H1 (cell line): ENCODE data around the gene BBIP1. TPM values are rescaled to one million over a fixed set of nuclear protein-coding genes. Genes with fewer than 3 reads are reported as not detected.

ENCODE experiments used
- CTCF ChIA-PET: fragments of 300-600 bp; sonication (Branson Sonifier 250); formaldehyde crosslinking; loops from one replicate; lab custom pipeline; 2021; ENCODE audit not compliant: partially characterized antibody; lab: Charles Lee
- POLR2A ChIA-PET: fragments of 300-600 bp; sonication (Branson Sonifier 250); formaldehyde crosslinking; loops from one replicate; lab custom pipeline; 2021; ENCODE audit warnings: inconsistent platforms; ENCODE audit not compliant: partially characterized antibody; lab: Charles Lee
- DNase-seq, 2 experiments: peaks; one replicate each; pipeline versions ENCODE4 v3.0.0 to v3.0.0-alpha.2; 2010 to 2022; ENCODE audit warnings: low spot score in 2 of 2, low read depth in 1 of 2, mixed read lengths in 1 of 2
- FAIRE-seq: peaks from 2 replicates; lab custom pipeline; 2011; peaks lifted over from hg19 to GRCh38; lab: Jason Lieb, UNC
- H2AFZ ChIP-seq: 2 replicates; pipeline ENCODE4 v1.8.1; 2012; ENCODE audit warnings: low read length, inconsistent platforms
- H2AK5ac ChIP-seq: 2 replicates; pipeline ENCODE4 v1.6.1; 2013; ENCODE audit warnings: low read depth, low read length
- H2BK120ac ChIP-seq: replicated peaks from 2 replicates; pipeline ENCODE3; 2013; ENCODE audit warnings: low read depth, low read length, inconsistent platforms
- H2BK12ac ChIP-seq: 2 replicates; pipeline ENCODE4 v1.6.1; 2013; ENCODE audit warnings: low read depth, low read length
- H2BK15ac ChIP-seq: 2 replicates; pipeline ENCODE4 v1.6.1; 2013; ENCODE audit warnings: low read length
- H2BK20ac ChIP-seq: 2 replicates; pipeline ENCODE4 v1.6.1; 2013; ENCODE audit warnings: low read length
- H2BK5ac ChIP-seq: 2 replicates; pipeline ENCODE4 v1.6.1; 2013; ENCODE audit warnings: low read depth, low read length
- H3K14ac ChIP-seq: 2 replicates; pipeline ENCODE4 v1.6.1; 2013; ENCODE audit warnings: inconsistent platforms; ENCODE audit not compliant: insufficient read length
- H3K18ac ChIP-seq: 2 replicates; pipeline ENCODE4 v1.6.1; 2013; ENCODE audit warnings: low read length; ENCODE audit errors: extremely low read depth
- H3K23ac ChIP-seq: 2 replicates; pipeline ENCODE4 v1.6.1; 2013; ENCODE audit warnings: inconsistent platforms; ENCODE audit not compliant: insufficient read length
- H3K23me2 ChIP-seq: 2 replicates; pipeline ENCODE4 v1.6.1; 2013; ENCODE audit warnings: low read depth, low read length
- H3K27ac ChIP-seq: 2 replicates; pipeline ENCODE4 v1.6.1; 2011; ENCODE audit warnings: low read depth, low read length, inconsistent platforms
- H3K27me3 ChIP-seq, 4 experiments: replicated peaks in 1 of 4; 1 replicate in 1 of 4; 2 replicates in 3 of 4; pipeline versions ENCODE4 v1.6.1 to v1.8.1; 2011 to 2013; ENCODE audit warnings: low read length in 3 of 4, mild to moderate bottlenecking in 3 of 4, inconsistent platforms in 2 of 4, mixed read lengths in 2 of 4, moderate library complexity in 1 of 4; ENCODE audit not compliant: control insufficient read depth in 3 of 4, insufficient read depth in 3 of 4; ENCODE audit errors: extremely low read depth in 1 of 4
- H3K36me3 ChIP-seq, 4 experiments: 2 replicates each; pipeline versions ENCODE4 v1.6.1 to v1.8.1; 2011 to 2013; ENCODE audit warnings: mild to moderate bottlenecking in 4 of 4, low read length in 3 of 4, moderate library complexity in 2 of 4, control low read depth in 1 of 4, inconsistent platforms in 1 of 4; ENCODE audit not compliant: insufficient read depth in 4 of 4, control insufficient read depth in 2 of 4
- H3K4ac ChIP-seq: replicated peaks from 2 replicates; pipeline ENCODE3; 2013; ENCODE audit warnings: low read length, low read depth, mixed read lengths, inconsistent platforms; ENCODE audit not compliant: insufficient read length
- H3K4me1 ChIP-seq, 4 experiments: replicated peaks in 1 of 4; 1 replicate in 1 of 4; 2 replicates in 3 of 4; pipeline versions ENCODE4 v1.6.1 to v1.8.1; 2011 to 2013; ENCODE audit warnings: low read length in 3 of 4, inconsistent platforms in 2 of 4, mixed read lengths in 1 of 4; ENCODE audit not compliant: insufficient read depth in 4 of 4, control insufficient read depth in 3 of 4
- H3K4me2 ChIP-seq, 2 experiments: 2 replicates each; pipeline versions ENCODE4 v1.6.1 to v1.8.1; 2011 to 2013; ENCODE audit warnings: low read depth in 2 of 2, low read length in 2 of 2, control low read depth in 1 of 2, inconsistent platforms in 1 of 2, mild to moderate bottlenecking in 1 of 2; ENCODE audit not compliant: insufficient read depth in 1 of 2
- H3K4me3 ChIP-seq, 4 experiments: fragments of 200-600, 300-600 bp in 1 of 4; sonication (generic), shearing (Covaris generic), sonication (Bioruptor Twin) in 1 of 4; 2 replicates each; pipeline versions ENCODE4 v1.5.1 to v1.8.1; 2011 to 2016; ENCODE audit warnings: low read length in 4 of 4, low read depth in 3 of 4, control low read depth in 2 of 4, inconsistent platforms in 2 of 4, mild to moderate bottlenecking in 2 of 4, mixed read lengths in 1 of 4, moderate library complexity in 1 of 4; ENCODE audit not compliant: insufficient read depth in 2 of 4; ENCODE audit errors: extremely low read depth in 1 of 4
- H3K56ac ChIP-seq: replicated peaks from 2 replicates; pipeline ENCODE3; 2013; ENCODE audit warnings: low read depth, mild to moderate bottlenecking, mixed read lengths, low read length, inconsistent platforms; ENCODE audit not compliant: insufficient read length
- H3K79me1 ChIP-seq: 2 replicates; pipeline ENCODE4 v1.6.1; 2013; ENCODE audit warnings: low read depth, low read length, control low read depth
- H3K79me2 ChIP-seq, 2 experiments: 2 replicates each; pipeline versions ENCODE4 v1.6.1 to v1.8.1; 2012 to 2013; ENCODE audit warnings: low read length in 2 of 2, mild to moderate bottlenecking in 2 of 2, inconsistent platforms in 1 of 2; ENCODE audit not compliant: insufficient read depth in 2 of 2, control insufficient read depth in 1 of 2
- H3K9ac ChIP-seq, 4 experiments: replicated peaks in 1 of 4; 1 replicate in 1 of 4; 2 replicates in 3 of 4; pipeline versions ENCODE4 v1.6.1 to v1.8.1; 2011 to 2013; ENCODE audit warnings: low read depth in 3 of 4, low read length in 3 of 4, control low read depth in 2 of 4, mild to moderate bottlenecking in 2 of 4, moderate library complexity in 2 of 4, inconsistent platforms in 1 of 4; ENCODE audit errors: extremely low read depth in 1 of 4
- H3K9me3 ChIP-seq, 2 experiments: 2 replicates each; pipeline versions ENCODE4 v1.6.1 to v1.8.1; 2012 to 2013; ENCODE audit warnings: mild to moderate bottlenecking in 2 of 2, moderate library complexity in 2 of 2, control low read depth in 1 of 2, inconsistent platforms in 1 of 2, low read depth in 1 of 2, low read length in 1 of 2, mixed read lengths in 1 of 2; ENCODE audit not compliant: insufficient read depth in 2 of 2
- H4K20me1 ChIP-seq, 2 experiments: replicated peaks in 1 of 2; 2 replicates each; pipeline versions ENCODE3 to v1.8.1; 2011 to 2013; ENCODE audit warnings: inconsistent platforms in 2 of 2, low read length in 2 of 2, mild to moderate bottlenecking in 1 of 2; ENCODE audit not compliant: insufficient read depth in 2 of 2, control insufficient read depth in 1 of 2
- H4K5ac ChIP-seq: 2 replicates; pipeline ENCODE4 v1.6.1; 2013; ENCODE audit warnings: low read length, low read depth, mixed read lengths, inconsistent platforms; ENCODE audit not compliant: insufficient read length
- H4K8ac ChIP-seq: 2 replicates; pipeline ENCODE4 v1.8.0; 2013; ENCODE audit warnings: mild to moderate bottlenecking, moderate library complexity, low read length, inconsistent platforms; ENCODE audit not compliant: insufficient read depth; ENCODE audit errors: extremely low read depth
- H4K91ac ChIP-seq: replicated peaks from 2 replicates; pipeline ENCODE3; 2013; ENCODE audit warnings: low read length, mixed read lengths, inconsistent platforms; ENCODE audit not compliant: insufficient read length
- ASH2L ChIP-seq: fragments of 200-600, 300-600 bp; sonication (generic); IDR thresholded peaks from one replicate; pipeline ENCODE4 v1.7.1; 2017; ENCODE audit warnings: low read length
- CBX5 ChIP-seq: fragments of 300-800, 300-1000 bp; sonication (generic); IDR thresholded peaks from 2 replicates; pipeline ENCODE4 v1.7.1; 2016; ENCODE audit warnings: antibody characterized with exemption, low read length, low read depth
- CTBP2 ChIP-seq: IDR thresholded peaks from 2 replicates; pipeline ENCODE4 v1.7.0; 2011; ENCODE audit warnings: borderline replicate concordance, mild to moderate bottlenecking, moderate library complexity, mixed read lengths, low read length; ENCODE audit not compliant: insufficient read depth, insufficient read length
- EP300 ChIP-seq, 2 experiments: IDR thresholded peaks; 1 replicate in 1 of 2; 2 replicates in 1 of 2; pipeline ENCODE4 v1.6.1; 2011 to 2012; ENCODE audit warnings: low read depth in 2 of 2, low read length in 2 of 2, mild to moderate bottlenecking in 2 of 2, borderline replicate concordance in 1 of 2, inconsistent platforms in 1 of 2, moderate library complexity in 1 of 2
- MAFK ChIP-seq: IDR thresholded peaks from 2 replicates; pipeline ENCODE4 v1.6.1; 2012; ENCODE audit warnings: low read depth, mild to moderate bottlenecking, improper control_type of control experiment, low read length
- NANOG ChIP-seq: IDR thresholded peaks from 2 replicates; pipeline ENCODE4 v1.6.1; 2011; ENCODE audit warnings: low read length, low read depth, mild to moderate bottlenecking, inconsistent platforms; ENCODE audit not compliant: insufficient read depth, poor library complexity, severe bottlenecking
- POLR2A ChIP-seq, 2 experiments: IDR thresholded peaks; 1 replicate in 1 of 2; 2 replicates in 1 of 2; pipeline ENCODE4 v1.6.1; 2011; ENCODE audit warnings: low read depth in 2 of 2, low read length in 2 of 2, mild to moderate bottlenecking in 2 of 2; ENCODE audit errors: control extremely low read depth in 1 of 2
- RBBP5 ChIP-seq: IDR thresholded peaks from 2 replicates; pipeline ENCODE4 v1.7.1; 2012; ENCODE audit warnings: low read depth, mild to moderate bottlenecking, inconsistent platforms, low read length, moderate library complexity, borderline replicate concordance
- SIRT6 ChIP-seq: IDR thresholded peaks from one replicate; pipeline ENCODE4 v1.7.1; 2012; ENCODE audit warnings: low read length, inconsistent platforms
- SIX5 ChIP-seq: IDR thresholded peaks from 2 replicates; pipeline ENCODE4 v1.6.1; 2011; ENCODE audit warnings: mild to moderate bottlenecking, low read depth, low read length
- WGBS, 2 experiments: shearing (Covaris generic) in 1 of 2; methylation state at CpG; one replicate each; pipeline versions ENCODE4 v1.1.6 to v1.1.7; 2013 to 2015; ENCODE audit warnings: low lambda C conversion rate in 2 of 2, mixed read lengths in 2 of 2, inconsistent platforms in 1 of 2, low coverage in 1 of 2, missing lambda C conversion rate in 1 of 2; ENCODE audit not compliant: insufficient replicate concordance in 2 of 2, insufficient coverage in 1 of 2, insufficient read length in 1 of 2; ENCODE audit errors: extremely low coverage in 1 of 2, missing lambda C conversion rate in 1 of 2; 5-methylcytosine and 5-hydroxymethylcytosine counted together
- polyA plus RNA-seq, 7 experiments: library from polyadenylated mRNA; depleted of rRNA in 3 of 7; stranded (reverse) in 5 of 7; unstranded in 2 of 7; fragments of >200 nt in 5 of 7; fragments of 200-250 nt in 2 of 7; gene quantifications; 1 replicate in 5 of 7; 2 replicates in 1 of 7; 4 replicates in 1 of 7; pipeline versions ENCODE4 v1.2.1 to v1.2.3, GENCODE V29; 2011 to 2013; ENCODE audit warnings: missing spikeins in 2 of 7, mixed read lengths in 2 of 7
- total RNA-seq: library from RNA; stranded (reverse); fragmentation: NEBNext Ultra II Directional; extraction: Animal tissue kit (Norgen Biotek cat#: 25700); gene quantifications from 2 replicates; pipeline ENCODE4 v1.2.1, GENCODE V29; 2021
- TF ChIP-seq, protein P1 (sequence below): IDR thresholded peaks from 2 replicates; pipeline ENCODE4 v1.6.1; 2011; ENCODE audit warnings: low read length, improper control_type of control experiment
- TF ChIP-seq, protein P2 (sequence below): IDR thresholded peaks from 2 replicates; pipeline ENCODE4 v1.6.1; 2012; ENCODE audit warnings: inconsistent platforms

Gene BBIP1
- total and polyA plus RNA-seq, 2 of the 8 experiments (the other 6 are each of a cell fraction or from before 2014, with no cell fraction given) = 8.8 to 19.6 TPM

DNA sequence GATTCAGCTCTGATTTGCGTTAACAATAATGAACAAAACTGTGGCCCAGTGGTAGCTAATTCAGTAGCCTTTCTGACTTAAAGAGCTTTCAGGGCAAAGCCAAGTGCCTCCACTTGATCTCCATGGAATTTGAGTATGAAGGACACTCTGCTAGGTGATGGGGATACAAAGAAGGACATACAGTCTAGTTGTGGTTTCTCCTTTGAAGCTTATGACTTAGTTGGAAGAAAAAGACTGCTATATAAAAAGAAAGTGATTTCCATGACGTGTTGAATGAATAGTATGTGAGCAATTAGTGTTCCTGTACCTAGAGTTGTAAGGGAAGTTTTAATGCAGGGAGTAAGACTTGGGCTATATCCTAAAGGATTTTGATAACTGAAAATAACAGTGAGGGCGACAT, 39.0 kb downstream of the BBIP1 start:
- 82% methylated on average over 3 of the region's 3 CpGs; no CpG with 5 or more reads in 1 of the 2 experiments for WGBS, 2 experiments
- TF ChIP-seq, protein P1, sequence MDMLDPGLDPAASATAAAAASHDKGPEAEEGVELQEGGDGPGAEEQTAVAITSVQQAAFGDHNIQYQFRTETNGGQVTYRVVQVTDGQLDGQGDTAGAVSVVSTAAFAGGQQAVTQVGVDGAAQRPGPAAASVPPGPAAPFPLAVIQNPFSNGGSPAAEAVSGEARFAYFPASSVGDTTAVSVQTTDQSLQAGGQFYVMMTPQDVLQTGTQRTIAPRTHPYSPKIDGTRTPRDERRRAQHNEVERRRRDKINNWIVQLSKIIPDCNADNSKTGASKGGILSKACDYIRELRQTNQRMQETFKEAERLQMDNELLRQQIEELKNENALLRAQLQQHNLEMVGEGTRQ = no peak
- TF ChIP-seq SIX5 (no peak), NANOG (no peak), CTBP2 (no peak), POLR2A (IDR thresholded peaks at IDR 0.05; ENCODE audit: control extremely low read depth in 1 of 2, low read depth in 2 of 2, low read length in 2 of 2) (no peak), CBX5 (no peak), MAFK (no peak), EP300 (IDR thresholded peaks at IDR 0.05; ENCODE audit: borderline replicate concordance in 1 of 2, low read depth in 2 of 2, low read length in 2 of 2) (no peak), ASH2L (no peak), RBBP5 (no peak), SIRT6 (no peak)
- TF ChIP-seq, protein P2, sequence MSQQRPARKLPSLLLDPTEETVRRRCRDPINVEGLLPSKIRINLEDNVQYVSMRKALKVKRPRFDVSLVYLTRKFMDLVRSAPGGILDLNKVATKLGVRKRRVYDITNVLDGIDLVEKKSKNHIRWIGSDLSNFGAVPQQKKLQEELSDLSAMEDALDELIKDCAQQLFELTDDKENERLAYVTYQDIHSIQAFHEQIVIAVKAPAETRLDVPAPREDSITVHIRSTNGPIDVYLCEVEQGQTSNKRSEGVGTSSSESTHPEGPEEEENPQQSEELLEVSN = no peak

More for the DNA sequence above, 39.0 kb downstream of the BBIP1 start:
- ChIA-PET CTCF (interaction anchor here (0.9 to 2.0 kb wide), 2 partner anchors 14 to 37 kb away, joined by 3 to 9 read pairs; no protein-coding TSS in a partner anchor), POLR2A (interaction anchor here (1.2 kb wide), 1 partner anchor 9 kb away, joined by 4 read pairs; the partner anchor contains the start of gene PDCD4)
- H4K8ac ChIP-seq = no peak overlapping the region
- no peaks in the 10 kb centered on the region for H3K4me1 ChIP-seq
- no peak overlapping the region for H2BK5ac ChIP-seq
- H2AFZ ChIP-seq = no peak overlapping the region
- H3K9ac ChIP-seq = no peak overlapping the region
- no peak overlapping the region for H2AK5ac ChIP-seq
- H2BK20ac ChIP-seq = no peak overlapping the region
- no peak overlapping the region for H3K4me2 ChIP-seq
- no peak for DNase-seq
- no peak overlapping the region for H4K5ac ChIP-seq
- H2BK15ac ChIP-seq = no peak overlapping the region
- no peaks in the 10 kb centered on the region for H3K79me2 ChIP-seq
- H3K18ac ChIP-seq = no peak overlapping the region
- peaks cover 0 to 26% (median 3%) of the 10 kb centered on the region in 4 experiments; a peak in 2 of 8 replicates for H3K36me3 ChIP-seq
- H3K4ac ChIP-seq = no peak overlapping the region
- H2BK120ac ChIP-seq = no peak overlapping the region
- H3K14ac ChIP-seq = no peak overlapping the region
- no peak overlapping the region for H3K27ac ChIP-seq
- H4K20me1 ChIP-seq = peaks cover 0 to 2% of the 10 kb centered on the region in 2 experiments
- FAIRE-seq = no peak
- no peak overlapping the region for H2BK12ac ChIP-seq
- H3K79me1 ChIP-seq = no peaks in the 10 kb centered on the region; the same call in 1 of the 2 replicates
- H4K91ac ChIP-seq = no peak overlapping the region
- no peak overlapping the region for H3K4me3 ChIP-seq
- no peaks in the 10 kb centered on the region for H3K9me3 ChIP-seq
- no peak overlapping the region for H3K56ac ChIP-seq
- H3K27me3 ChIP-seq = no peaks in the 10 kb centered on the region
- no peaks in the 10 kb centered on the region for H3K23me2 ChIP-seq
- H3K23ac ChIP-seq = no peak overlapping the region
